Endometrium (tissue), 2 donors: ENCODE results near the gene RPL6.
"Not testable (repeated sequence)": the region's sequence is repeated elsewhere in the genome, so short reads cannot be mapped to it uniquely, and the experiment has no call there.

ENCODE experiments used
- FAIRE-seq: peaks from 2 replicates; lab custom pipeline; 2012; peaks lifted over from hg19 to GRCh38; lab: Jason Lieb, UNC
- donor health status: control.
- donor health status: control.

The RPL6 gene

GRCh38 chr12:112409064-112409905, at the start of gene RPL6:
TSS of gene RPL6 (minus strand) at chr12:112409605. CDS start at chr12:112408656, 949 bp downstream.
- FAIRE-seq, result peak; percentile 26

DNA sequence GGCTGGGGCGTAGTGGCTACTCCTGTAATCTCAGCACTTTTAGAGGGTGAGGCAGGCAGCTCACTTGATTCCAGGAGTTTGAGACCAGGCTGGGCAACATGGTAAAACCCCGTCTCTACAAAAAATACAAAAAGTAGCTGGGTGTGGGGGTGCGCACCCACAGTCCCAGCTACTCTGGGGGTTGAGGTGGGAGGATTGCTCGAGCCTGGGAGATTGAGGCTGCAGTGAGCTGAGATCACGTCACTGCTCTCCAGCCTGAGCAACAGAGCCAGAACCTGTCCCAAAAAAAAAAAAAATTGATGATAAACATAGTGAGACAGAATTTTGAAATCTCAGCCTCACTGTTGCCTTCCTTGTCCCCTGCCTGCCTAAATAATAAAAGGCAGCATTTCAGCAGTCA, 49.3 kb upstream of the RPL6 start:
- no peak for FAIRE-seq

- no peak for FAIRE-seq
These were observed 48.9 kb upstream of the RPL6 start for GRCh38 chr12:112458330-112458729.

GRCh38 chr12:112457142-112457541, 47.7 kb upstream of the RPL6 start:
- not testable (repeated sequence) for FAIRE-seq

DNA sequence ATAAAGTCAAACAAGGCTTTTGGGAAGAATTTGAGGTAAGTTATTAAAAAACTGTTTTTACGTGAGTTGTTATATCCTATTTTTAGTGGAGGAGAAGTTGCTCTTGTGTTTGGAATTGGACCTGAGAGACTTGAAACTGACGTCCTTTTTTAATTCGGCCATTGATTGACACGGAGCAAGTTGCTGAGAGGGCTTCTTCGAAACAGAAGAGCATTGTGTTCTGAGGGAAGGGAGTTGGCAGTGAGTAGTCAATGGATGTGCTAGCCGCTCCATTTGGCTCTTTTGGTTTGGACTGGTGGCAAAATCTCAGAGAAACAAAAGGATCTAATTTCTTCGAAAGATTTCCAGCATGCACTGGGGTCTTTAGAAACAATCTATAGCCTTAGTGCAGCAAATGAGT, 46.6 kb upstream of the RPL6 start:
- no peak for FAIRE-seq

GRCh38 chr12:112450725-112451124, 41.3 kb upstream of the RPL6 start:
- FAIRE-seq, result no peak

DNA sequence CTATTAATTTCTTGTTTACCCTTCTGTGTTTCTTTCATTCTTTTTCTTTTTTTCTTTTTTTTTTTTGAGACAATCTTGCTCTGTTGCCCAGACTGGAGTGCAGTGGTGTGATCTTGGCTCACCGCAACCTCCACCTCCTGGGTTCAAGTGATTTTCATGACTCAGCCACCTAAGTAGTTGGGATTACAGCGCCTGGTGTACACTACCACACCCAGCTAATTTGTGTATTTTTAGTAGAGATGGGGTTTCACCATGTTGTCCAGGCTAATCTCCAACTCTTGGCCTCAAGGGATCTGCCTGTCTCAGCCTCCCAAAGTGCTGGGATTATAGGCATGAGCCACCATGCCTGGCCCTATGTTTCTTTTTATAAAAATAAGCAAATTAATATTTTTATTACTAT, 38.8 kb upstream of the RPL6 start:
- not testable (repeated sequence) for FAIRE-seq

DNA sequence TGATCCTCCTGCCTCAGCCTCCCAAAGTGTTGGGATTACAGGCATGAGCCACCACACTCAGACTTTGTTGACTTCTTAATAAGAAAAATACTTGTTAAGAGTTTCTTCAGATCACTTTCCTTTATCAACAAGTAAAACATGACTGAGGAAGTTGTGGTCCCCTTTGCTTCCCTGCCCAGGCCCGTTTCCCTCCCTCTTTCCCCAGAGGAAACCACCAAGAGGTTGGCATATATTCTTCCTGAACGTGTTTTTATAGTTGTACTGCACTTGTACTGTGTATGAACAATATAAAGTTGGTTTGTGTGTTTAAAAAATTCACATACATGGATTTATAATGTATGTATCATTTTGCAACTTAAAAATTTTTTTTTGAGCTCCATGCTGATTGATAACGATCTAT, 37.7 kb upstream of the RPL6 start:
- FAIRE-seq, result no peak

DNA sequence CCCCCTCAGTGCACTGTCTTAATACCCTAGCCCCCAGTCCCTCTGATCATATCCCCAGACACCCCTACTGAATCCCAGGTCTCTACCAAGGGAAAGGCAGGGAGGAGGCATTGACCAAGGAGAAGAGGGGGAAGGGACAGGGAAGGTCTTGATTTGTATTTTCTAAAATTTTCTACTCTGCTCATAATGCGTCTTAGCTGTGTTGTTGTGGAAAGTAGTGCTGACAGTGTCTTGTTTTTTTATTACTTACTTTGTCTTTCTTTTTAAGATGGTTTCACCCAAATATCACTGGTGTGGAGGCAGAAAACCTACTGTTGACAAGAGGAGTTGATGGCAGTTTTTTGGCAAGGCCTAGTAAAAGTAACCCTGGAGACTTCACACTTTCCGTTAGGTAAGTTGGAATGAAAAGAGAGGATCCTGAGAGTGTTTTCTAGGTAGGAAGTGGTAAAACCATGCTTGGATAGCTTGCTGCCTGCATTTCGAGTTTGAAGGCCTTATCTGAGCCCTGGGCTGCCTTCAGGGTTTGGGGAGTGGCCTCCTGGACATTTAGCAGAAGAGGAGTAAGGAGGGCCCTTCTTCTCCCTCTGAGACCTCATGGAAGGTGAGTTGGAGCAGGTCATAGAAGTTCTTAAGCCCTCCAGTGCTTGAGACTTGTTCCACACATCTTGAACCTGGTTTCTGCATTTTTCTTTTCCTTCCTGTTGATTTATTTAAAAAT, 36.8 kb upstream of the RPL6 start:
- no peak for FAIRE-seq

DNA sequence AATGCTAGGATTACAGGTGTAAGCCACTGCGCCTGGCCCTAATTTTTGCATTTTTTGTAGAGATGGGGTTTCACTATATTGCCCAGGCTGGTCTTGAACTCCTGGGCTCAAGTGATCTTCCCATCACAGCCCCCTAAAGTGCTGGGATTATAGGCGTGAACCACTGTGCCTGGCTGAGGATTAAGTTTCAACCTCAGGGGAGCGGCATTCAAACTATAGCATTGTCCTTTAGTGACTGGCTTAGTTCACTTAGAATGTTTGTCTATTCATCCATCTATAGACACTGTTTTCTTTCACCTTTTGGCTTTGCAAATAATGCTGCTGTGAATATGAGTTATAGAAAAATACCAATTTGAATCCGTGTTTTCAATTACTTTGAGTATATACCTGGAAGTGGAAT, 34.5 kb upstream of the RPL6 start:
- FAIRE-seq, result no peak

DNA sequence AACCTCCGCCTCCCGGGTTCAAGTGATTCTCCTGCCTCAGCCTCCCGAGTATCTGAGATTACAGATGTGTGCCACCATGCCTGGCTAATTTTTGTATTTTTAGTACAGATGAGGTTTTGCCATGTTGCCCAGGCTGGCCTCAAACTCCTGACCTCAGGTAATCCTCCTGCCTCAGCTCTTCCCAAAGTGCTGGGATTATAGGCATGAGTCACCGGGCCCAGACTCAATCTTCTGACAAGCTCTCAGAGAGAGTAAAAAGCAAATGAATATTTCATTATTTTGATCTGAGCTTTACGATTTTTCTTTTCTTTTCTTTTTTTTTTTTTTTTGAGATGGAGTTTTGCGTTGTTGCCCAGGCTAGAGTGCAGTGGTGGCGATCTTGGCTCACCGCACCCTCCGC, 31.2 kb upstream of the RPL6 start:
- FAIRE-seq, result not testable (repeated sequence)

- no peak for FAIRE-seq
These were observed 30.4 kb upstream of the RPL6 start for GRCh38 chr12:112439769-112440168.

DNA sequence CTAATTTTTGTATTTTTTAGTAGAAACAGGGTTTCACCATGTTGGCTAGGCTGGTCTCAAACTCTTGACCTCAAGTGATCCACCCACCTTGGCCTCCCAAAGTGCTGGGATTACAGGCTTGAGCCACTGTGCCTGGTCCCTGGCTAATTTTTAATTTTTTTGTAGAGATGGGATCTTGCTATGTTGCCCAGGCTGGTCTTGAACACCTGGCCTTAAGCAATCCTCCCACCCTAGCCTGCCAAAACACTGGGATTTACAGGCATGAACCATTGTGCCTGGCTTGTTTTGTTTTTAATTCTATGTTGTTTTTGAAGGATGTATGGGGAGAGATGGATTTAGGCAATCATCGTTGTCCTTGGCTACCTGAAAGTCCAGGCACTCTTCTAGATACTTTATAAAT, 29.2 kb upstream of the RPL6 start:
- not testable (repeated sequence) for FAIRE-seq

DNA sequence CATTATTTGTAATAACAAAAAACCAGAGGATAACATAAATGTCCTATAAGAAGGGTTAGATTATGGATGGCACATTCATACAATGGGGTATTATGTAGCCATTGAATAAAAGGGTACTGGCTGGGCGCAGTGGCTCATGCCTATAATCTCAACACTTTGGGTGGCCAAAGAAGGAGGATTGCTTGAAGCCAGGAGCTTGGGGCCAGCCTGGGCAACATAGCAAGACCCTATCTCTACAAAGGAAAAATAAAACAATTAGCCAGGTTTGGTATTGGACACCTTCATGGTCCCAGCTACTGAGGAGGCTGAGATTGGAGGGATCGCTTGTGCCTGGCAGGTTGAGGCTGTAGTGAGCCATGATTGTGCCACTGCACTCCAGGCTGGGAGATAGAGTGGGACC, 24.1 kb upstream of the RPL6 start:
- FAIRE-seq, result no peak

GRCh38 chr12:112431965-112432364, 22.6 kb upstream of the RPL6 start:
- no peak for FAIRE-seq

DNA sequence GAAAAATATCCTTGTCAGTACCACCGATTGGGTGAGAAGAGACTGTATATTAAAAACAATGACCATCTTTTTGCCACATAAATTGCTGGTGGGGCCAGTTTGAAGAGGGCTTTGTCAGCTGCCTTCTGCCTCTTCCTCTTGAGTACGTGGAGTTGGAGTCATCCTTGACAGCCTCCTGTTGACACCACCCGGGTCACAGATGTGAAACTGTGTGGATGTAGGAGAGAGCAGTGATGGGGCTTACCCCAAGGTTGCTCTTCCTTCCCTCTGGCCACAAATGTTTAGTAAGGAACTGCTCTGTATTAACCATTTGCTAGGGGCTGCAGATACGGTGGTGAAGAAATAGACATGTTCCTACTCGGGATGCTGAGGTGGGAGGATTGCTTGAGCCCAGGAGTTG, 21.5 kb upstream of the RPL6 start:
- FAIRE-seq, result no peak

GRCh38 chr12:112427760-112428159, 18.4 kb upstream of the RPL6 start:
- no peak for FAIRE-seq

DNA sequence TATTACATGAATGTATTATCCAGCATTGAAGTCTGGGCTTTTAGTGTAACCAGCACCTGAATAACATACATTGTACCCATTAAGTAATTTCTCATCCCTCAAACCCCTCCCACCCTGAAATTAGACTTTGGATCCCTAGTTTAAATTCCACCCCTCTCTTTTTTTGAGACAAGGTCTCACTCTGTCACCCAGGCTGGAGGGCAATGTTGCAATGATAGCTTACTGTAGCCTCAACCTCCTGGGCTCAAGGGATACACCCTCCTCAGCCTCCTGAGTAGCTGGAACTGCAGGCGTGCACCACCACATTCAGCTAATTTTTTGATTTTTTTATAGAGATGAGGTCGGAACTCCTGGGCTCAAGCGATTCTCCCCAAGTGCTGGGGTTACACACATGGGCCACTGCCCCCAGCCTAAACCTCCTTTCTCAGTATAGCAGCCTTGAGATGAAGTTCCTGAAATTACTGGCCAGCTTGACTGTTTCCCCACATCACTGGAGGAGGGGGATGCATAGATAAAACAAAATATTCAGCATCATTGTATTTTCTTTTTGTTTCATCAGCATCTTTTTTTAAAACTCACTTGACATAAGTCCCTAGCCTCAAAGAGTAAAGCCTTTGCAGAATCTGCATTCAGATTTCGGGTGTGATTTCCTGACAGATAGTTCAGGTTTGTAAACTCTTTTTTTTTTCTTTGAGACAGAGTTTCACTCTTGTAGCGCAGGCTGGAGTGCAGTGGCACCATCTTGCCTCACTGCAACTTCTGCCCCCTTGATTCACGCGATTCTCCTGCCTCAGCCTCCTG, 16.4 kb upstream of the RPL6 start:
- no peak for FAIRE-seq

GRCh38 chr12:112424126-112424525, 14.7 kb upstream of the RPL6 start:
- no peak for FAIRE-seq

DNA sequence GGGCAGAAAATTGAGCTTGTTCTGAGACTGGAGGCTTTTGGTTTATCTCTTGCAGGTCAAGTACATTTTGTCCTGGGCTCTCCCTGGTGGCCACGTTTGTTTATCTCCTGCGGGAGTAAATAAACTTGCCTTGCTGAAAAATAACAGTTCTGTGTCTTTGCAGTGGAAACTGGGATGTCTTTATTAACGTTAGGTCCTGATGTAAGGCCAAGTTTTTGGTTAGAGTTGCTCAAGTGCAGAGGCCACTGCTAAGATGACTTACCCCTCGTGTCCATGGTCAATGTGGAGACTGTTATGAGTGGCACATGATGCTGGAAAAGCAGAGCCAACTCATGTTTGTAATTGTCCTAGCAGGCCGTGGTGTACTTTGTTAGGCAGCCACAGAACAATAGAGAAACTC, 13.1 kb upstream of the RPL6 start:
- FAIRE-seq, result no peak

GRCh38 chr12:112421363-112421762, 12.0 kb upstream of the RPL6 start:
- no peak for FAIRE-seq

DNA sequence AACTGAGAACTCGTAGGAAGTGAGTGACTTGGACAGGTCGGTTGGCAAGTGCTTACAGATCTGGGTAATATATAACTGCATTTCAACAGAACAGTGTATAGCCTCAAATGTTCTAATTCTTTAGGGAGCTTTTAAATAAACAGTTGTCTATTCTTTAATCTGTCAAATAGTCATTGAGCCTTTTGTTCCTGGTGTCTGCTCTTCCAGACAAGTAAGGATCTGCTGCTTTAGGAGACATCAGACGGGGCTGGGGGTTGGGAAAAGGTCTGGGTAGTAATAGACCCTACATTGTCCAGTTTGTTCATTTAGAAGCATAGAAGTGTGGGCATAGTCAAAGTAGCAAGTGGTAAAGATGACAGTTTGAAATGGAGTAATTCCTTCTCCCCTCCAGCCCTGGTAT, 11.3 kb upstream of the RPL6 start:
- no peak for FAIRE-seq
